ENCODE results near the gene ADRB1.

ADRB1 gene

GRCh38 chr10:114021154-114021553 lies 22.5 kb upstream of the ADRB1 start:
- H3K27ac Mint-ChIP-seq: no peak overlapping the region
- H3K27me3 Mint-ChIP-seq (ENCODE audit: low read depth): peaks cover 42% of the 10 kb centered on the region
- peaks cover 21% of the 10 kb centered on the region for H3K4me1 Mint-ChIP-seq (ENCODE audit: low read depth)
- H3K4me3 Mint-ChIP-seq: no peak overlapping the region
- H3K36me3 Mint-ChIP-seq (ENCODE audit: low read depth): no peaks in the 10 kb centered on the region
- peaks cover 2% of the 10 kb centered on the region for H3K9me3 Mint-ChIP-seq

- H3K4me1 Mint-ChIP-seq (ENCODE audit: low read depth): peaks cover 28% of the 10 kb centered on the region
- H3K36me3 Mint-ChIP-seq (ENCODE audit: low read depth): no peaks in the 10 kb centered on the region
- peaks cover 36% of the 10 kb centered on the region for H3K27me3 Mint-ChIP-seq (ENCODE audit: low read depth)
- no peak overlapping the region for H3K4me3 Mint-ChIP-seq
- H3K9me3 Mint-ChIP-seq: no peaks in the 10 kb centered on the region
- peak overlapping the region; percentile 29 for H3K27ac Mint-ChIP-seq
Measured at GRCh38 chr10:114021717-114022680, 21.7 kb upstream of the ADRB1 start.

GRCh38 chr10:114022766-114023597 lies 20.7 kb upstream of the ADRB1 start:
- no peaks in the 10 kb centered on the region for H3K9me3 Mint-ChIP-seq
- H3K36me3 Mint-ChIP-seq (ENCODE audit: low read depth): no peaks in the 10 kb centered on the region
- peaks cover 39% of the 10 kb centered on the region for H3K27me3 Mint-ChIP-seq (ENCODE audit: low read depth)
- no peak overlapping the region for H3K27ac Mint-ChIP-seq
- peaks cover 28% of the 10 kb centered on the region for H3K4me1 Mint-ChIP-seq (ENCODE audit: low read depth)
- H3K4me3 Mint-ChIP-seq: no peak overlapping the region

- Mint-ChIP-seq H3K4me1 (ENCODE audit: low read depth) (peaks cover 32% of the 10 kb centered on the region), H3K27ac (peak overlapping the region; percentile 32)
Measured at GRCh38 chr10:114024876-114025610, 18.6 kb upstream of the ADRB1 start.

GRCh38 chr10:114025611-114026130 lies 18.0 kb upstream of the ADRB1 start:
- Mint-ChIP-seq H3K27ac (peak overlapping the region; percentile 32), H3K4me1 (ENCODE audit: low read depth) (peaks cover 32% of the 10 kb centered on the region), H3K27me3 (ENCODE audit: low read depth) (peaks cover 49% of the 10 kb centered on the region)

More at GRCh38 chr10:114024876-114025610, 18.6 kb upstream of the ADRB1 start:
- peaks cover 54% of the 10 kb centered on the region for H3K27me3 Mint-ChIP-seq (ENCODE audit: low read depth)
- no peaks in the 10 kb centered on the region for H3K9me3 Mint-ChIP-seq
- H3K4me3 Mint-ChIP-seq: peak overlapping the region; percentile 56
- H3K36me3 Mint-ChIP-seq (ENCODE audit: low read depth): no peaks in the 10 kb centered on the region

GRCh38 chr10:114026189-114027040 lies 17.3 kb upstream of the ADRB1 start:
- Mint-ChIP-seq H3K27me3 (ENCODE audit: low read depth) (peaks cover 54% of the 10 kb centered on the region), H3K27ac (no peak overlapping the region), H3K36me3 (ENCODE audit: low read depth) (no peaks in the 10 kb centered on the region), H3K4me1 (ENCODE audit: low read depth) (peaks cover 32% of the 10 kb centered on the region), H3K4me3 (no peak overlapping the region), H3K9me3 (no peaks in the 10 kb centered on the region)

More at GRCh38 chr10:114025611-114026130, 18.0 kb upstream of the ADRB1 start:
- Mint-ChIP-seq H3K9me3 (no peaks in the 10 kb centered on the region), H3K4me3 (peak overlapping the region; percentile 49), H3K36me3 (ENCODE audit: low read depth) (no peaks in the 10 kb centered on the region)

- H3K27ac Mint-ChIP-seq: no peak overlapping the region
- no peak overlapping the region for H3K4me3 Mint-ChIP-seq
- no peaks in the 10 kb centered on the region for H3K9me3 Mint-ChIP-seq
- H3K4me1 Mint-ChIP-seq (ENCODE audit: low read depth): peaks cover 30% of the 10 kb centered on the region
- no peaks in the 10 kb centered on the region for H3K36me3 Mint-ChIP-seq (ENCODE audit: low read depth)
- peaks cover 51% of the 10 kb centered on the region for H3K27me3 Mint-ChIP-seq (ENCODE audit: low read depth)
Measured at GRCh38 chr10:114027041-114027394, 16.6 kb upstream of the ADRB1 start.

- Mint-ChIP-seq H3K27me3 (ENCODE audit: low read depth) (peaks cover 51% of the 10 kb centered on the region), H3K36me3 (ENCODE audit: low read depth) (no peaks in the 10 kb centered on the region), H3K4me1 (ENCODE audit: low read depth) (peaks cover 30% of the 10 kb centered on the region), H3K9me3 (no peaks in the 10 kb centered on the region), H3K27ac (no peak overlapping the region), H3K4me3 (no peak overlapping the region)
Measured at GRCh38 chr10:114027951-114028350, 15.7 kb upstream of the ADRB1 start.

- H3K27ac Mint-ChIP-seq: no peak overlapping the region
- H3K27me3 Mint-ChIP-seq (ENCODE audit: low read depth): peaks cover 51% of the 10 kb centered on the region
- H3K36me3 Mint-ChIP-seq (ENCODE audit: low read depth): no peaks in the 10 kb centered on the region
- no peak overlapping the region for H3K4me3 Mint-ChIP-seq
- peaks cover 30% of the 10 kb centered on the region for H3K4me1 Mint-ChIP-seq (ENCODE audit: low read depth)
- H3K9me3 Mint-ChIP-seq: no peaks in the 10 kb centered on the region
Measured at GRCh38 chr10:114028425-114028824, 15.2 kb upstream of the ADRB1 start.

GRCh38 chr10:114029655-114030054 lies 14.0 kb upstream of the ADRB1 start:
- no peaks in the 10 kb centered on the region for H3K36me3 Mint-ChIP-seq (ENCODE audit: low read depth)
- H3K27me3 Mint-ChIP-seq (ENCODE audit: low read depth): peaks cover 57% of the 10 kb centered on the region
- H3K27ac Mint-ChIP-seq: no peak overlapping the region
- no peaks in the 10 kb centered on the region for H3K9me3 Mint-ChIP-seq
- no peak overlapping the region for H3K4me3 Mint-ChIP-seq
- H3K4me1 Mint-ChIP-seq (ENCODE audit: low read depth): peaks cover 24% of the 10 kb centered on the region

GRCh38 chr10:114030140-114030539 lies 13.5 kb upstream of the ADRB1 start:
- Mint-ChIP-seq H3K4me3 (no peak overlapping the region), H3K4me1 (ENCODE audit: low read depth) (peaks cover 19% of the 10 kb centered on the region), H3K36me3 (ENCODE audit: low read depth) (no peaks in the 10 kb centered on the region), H3K27ac (no peak overlapping the region), H3K27me3 (ENCODE audit: low read depth) (peaks cover 61% of the 10 kb centered on the region), H3K9me3 (no peaks in the 10 kb centered on the region)

GRCh38 chr10:114031073-114031972 lies 12.3 kb upstream of the ADRB1 start:
- Mint-ChIP-seq H3K27me3 (ENCODE audit: low read depth) (peaks cover 71% of the 10 kb centered on the region), H3K27ac (no peak overlapping the region), H3K4me3 (no peak overlapping the region), H3K9me3 (no peaks in the 10 kb centered on the region), H3K4me1 (ENCODE audit: low read depth) (peaks cover 10% of the 10 kb centered on the region), H3K36me3 (ENCODE audit: low read depth) (no peaks in the 10 kb centered on the region)
